Measurements from ENCODE around the gene SCMH1. TPM values are rescaled to one million over a fixed set of nuclear protein-coding genes. Genes with fewer than 3 reads are reported as not detected.
A peak's percentile ranks its signal among the peaks of the same experiment; 100 is the strongest.

SCMH1 gene
- total RNA-seq, 1 donor from 2014 or later: 38.0 TPM

DNA sequence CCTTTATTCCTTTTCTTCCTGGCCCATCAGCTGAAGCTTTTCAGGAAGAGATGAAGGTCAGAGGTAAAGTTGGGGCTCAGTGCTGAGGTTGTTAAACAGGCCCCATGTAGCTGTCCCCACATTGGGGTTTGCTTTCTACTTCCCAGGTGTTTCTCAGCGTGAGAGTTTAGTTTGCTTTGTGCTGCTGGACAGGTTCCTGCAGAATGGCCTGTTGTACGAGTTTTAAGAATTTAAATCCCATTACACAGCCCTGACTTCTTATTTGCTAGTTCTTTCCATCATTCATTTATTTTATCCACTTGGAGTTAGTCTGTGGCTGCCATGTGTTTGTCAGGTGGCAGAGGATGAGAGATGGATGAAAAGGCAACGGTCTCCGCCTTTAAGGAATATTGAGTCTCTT lies 243.4 kb downstream of the SCMH1 start:
- DNase-seq (no peak), ATAC-seq (ENCODE audit: poor library complexity) (no peak)
- intact Hi-C loops (cut with DNase I): no loop called here

DNA sequence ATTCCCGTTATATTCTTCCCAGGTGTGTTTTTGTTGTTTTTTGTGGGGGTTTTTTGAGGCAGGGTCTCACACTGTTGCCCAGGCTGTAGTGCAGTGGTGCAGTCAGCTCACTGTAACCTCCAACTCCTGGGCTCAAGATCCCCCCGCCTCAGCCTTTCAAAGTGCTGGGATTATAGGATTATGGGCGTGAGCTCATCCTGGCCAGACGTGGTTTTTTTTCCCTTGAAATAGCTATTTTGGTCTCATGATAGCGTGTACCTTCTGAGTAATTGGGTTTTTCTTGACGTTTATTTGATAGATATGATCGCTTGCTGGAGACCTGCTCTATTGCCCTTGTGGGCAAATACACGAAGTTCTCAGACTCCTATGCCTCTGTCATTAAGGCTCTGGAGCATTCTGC lies 245.0 kb downstream of the SCMH1 start:
- ATAC-seq (ENCODE audit: poor library complexity) (no peak), DNase-seq (no peak)
- intact Hi-C loops (cut with DNase I): no loop called here

DNA sequence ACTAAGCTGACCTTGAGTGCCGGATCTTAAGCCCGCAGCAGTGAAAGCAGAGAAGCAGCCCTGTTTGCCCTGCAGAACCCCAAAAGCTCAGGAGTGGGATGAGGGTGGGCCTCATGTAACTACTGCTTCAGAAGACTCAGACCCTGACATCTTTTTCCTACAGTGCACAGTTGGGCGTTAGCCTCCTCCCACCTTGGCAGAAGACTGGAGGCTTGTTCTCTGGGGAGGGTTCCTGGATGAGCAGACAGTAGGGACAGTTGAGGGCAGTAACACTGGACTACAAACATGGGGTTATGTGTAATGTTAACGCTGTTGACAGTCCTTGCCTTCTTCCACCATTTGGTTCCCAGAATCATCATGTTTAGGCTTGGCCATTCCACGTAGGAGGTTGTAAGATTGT lies 253.0 kb downstream of the SCMH1 start:
- no peak for DNase-seq
- intact Hi-C loops (cut with DNase I): no loop called here

DNA sequence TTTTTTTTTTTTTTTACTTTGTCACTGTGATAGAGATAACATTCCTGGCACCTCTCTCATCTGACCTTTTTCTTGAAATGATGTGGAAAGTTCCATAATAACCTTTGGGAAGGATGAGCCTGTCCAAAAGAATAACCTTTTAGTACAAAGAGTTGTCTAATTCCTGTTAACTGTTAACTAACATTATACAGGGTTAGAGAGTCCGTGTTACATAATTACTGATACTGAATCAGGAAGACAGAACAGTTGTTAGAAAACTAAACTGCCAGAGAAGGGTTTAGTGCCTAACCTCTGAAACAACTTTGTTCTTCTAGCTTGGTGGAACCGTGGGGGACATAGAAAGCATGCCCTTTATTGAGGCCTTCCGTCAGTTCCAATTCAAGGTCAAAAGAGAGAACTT lies 253.8 kb downstream of the SCMH1 start:
- intact Hi-C loops (cut with DNase I): no loop called here
- DNase-seq (no peak), ATAC-seq (ENCODE audit: poor library complexity) (no peak)

More for the DNA sequence above, 253.0 kb downstream of the SCMH1 start:
- no peak for ATAC-seq (ENCODE audit: poor library complexity)

DNA sequence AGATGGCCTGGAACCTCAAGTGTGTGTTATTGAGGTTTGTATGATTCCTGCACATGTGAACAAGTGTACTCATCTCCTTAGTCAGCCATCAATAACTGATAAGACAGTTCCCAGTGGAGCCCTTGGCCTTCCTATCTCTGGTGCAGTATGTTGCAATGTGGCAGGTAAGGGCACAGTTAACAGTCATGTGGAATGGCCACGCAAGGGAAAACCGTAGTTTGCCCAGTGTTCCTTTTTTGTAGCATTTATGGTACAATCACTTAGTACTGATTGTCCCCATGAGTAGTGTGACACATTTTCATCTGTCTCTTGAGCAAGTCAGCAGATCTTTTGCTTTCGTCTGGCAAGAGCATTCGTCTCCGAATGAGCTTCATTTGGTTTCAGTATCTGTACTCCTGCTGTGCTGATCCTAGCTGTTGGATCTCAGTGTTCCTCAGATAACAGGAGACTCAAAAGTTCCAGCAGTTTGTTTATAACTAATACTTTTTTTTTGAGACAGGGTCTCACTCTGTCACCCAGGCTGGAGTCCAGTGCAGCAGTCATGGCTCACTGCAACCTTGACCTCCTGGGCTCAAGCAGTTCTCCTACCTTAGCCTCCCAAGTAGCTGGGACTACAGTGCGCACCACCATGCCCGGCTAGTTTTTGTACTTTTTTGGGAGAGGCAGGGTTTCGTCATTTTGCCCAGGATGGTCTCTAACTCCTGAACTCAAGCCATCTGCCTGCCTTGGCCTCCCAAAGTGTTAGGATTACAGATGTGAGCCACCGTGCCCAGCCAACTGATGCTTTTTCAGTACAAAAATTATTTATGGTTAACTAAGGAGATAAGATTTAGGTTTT lies 254.4 kb downstream of the SCMH1 start:
- DNase-seq: no peak
- ATAC-seq (ENCODE audit: poor library complexity): peak; percentile 50
- intact Hi-C loops (cut with DNase I): no loop called here

DNA sequence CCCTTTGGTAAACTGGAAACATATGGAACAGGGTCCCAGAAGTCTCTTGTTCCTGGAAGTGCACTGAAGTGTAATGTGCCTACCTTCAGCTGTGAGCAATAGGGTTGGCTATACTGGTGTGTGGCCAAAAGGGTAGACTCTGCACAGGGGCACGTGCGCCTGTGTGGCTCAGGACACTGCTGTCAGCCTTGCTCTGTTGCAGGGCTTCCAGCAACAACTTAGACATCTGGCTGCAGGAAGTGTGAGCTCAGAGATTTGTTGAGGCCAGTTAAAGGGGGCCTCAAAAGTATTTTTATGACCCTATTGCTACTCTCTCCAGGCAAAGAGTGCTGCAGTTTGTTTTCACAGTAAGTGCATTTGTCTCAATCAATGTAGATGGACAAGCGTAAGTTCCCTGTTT lies 255.2 kb downstream of the SCMH1 start:
- intact Hi-C loops (cut with DNase I): no loop called here
- peak; percentile 62 for ATAC-seq (ENCODE audit: poor library complexity)

DNA sequence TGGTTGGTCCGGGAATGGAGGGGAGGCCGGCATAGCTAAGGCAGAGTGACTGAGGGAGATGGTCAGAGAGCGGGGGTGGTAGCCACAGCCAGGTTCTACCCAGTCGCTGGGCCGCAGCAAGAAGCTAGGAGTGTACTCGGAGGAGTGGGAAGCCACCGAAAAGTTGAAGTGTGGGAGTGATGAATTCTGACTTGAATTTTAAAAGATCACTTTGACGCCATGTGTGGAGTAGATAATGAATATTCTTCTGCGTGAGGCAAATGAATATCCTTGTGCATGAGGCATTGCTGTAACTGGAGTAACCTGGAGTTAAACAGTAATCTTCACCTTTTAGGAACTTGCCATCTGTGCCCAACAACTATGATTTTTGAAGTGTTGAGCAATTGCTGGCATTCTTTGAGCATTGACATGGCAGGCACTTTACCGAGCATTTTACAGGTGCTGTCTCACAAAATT lies 255.8 kb downstream of the SCMH1 start:
- ATAC-seq (ENCODE audit: poor library complexity) (no peak), DNase-seq (no peak)
- intact Hi-C loops (cut with DNase I): no loop called here

More for the DNA sequence above, 255.2 kb downstream of the SCMH1 start:
- no peak for DNase-seq

DNA sequence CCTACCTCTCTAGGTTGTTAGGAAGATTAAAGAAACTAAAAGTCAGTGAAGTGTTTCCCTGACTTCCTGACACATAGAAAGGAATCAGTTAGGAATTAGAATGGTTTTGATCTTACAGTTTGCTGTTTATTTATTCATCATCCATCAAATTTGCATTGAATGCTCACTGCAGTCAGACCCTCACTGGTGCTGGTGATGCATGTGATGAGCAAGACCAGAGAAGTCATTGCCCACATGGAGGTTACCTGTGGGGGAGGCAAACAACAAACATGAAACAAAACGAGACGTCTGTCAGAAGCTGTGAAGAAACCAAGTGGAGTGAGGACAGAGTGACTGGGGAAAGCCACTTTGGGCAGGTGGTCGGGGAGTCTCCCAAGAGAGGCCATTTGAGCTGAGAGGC lies 256.2 kb downstream of the SCMH1 start:
- no peak for ATAC-seq (ENCODE audit: poor library complexity)
- no peak for DNase-seq
- intact Hi-C loops (cut with DNase I): no loop called here

DNA sequence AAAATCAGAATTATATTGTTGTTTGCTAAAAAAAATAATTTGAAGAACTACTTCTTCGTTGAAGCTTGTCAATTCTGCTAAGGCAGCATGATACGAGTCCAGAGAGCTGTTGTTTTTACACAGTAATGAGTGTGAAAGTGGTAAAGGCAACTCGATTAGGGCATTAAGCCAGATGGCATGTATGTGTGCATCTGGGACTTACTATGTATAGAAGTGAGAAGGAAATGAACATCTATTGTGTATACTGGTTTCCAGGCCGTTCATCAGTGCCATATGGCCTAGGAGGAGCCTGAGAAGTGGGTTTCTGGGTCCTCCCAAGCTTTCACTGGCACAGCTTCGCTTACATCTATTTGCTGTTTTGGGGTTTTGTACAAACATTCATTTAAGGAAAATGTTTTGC lies 256.9 kb downstream of the SCMH1 start:
- DNase-seq: no peak
- no peak for ATAC-seq (ENCODE audit: poor library complexity)
- intact Hi-C loops (cut with DNase I): no loop called here

DNA sequence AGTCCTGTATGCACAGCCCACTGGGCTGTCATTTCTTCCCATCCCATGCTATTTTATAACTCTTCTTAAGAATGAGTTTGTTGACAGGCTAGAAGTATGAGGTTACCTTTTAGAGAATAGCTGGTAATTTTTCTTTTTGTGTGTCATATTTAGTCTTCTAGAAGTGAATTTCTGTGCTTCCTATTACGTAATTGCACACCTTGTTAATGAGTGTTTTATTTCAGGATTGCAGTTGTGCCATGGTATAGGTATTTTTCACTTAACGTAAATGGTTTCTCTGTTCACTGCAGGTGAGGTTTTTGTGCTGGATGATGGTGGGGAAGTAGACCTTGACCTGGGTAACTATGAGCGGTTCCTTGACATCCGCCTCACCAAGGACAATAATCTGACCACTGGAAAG lies 257.6 kb downstream of the SCMH1 start:
- DNase-seq: no peak
- ATAC-seq (ENCODE audit: poor library complexity): no peak
- intact Hi-C loops (cut with DNase I): no loop called here

DNA sequence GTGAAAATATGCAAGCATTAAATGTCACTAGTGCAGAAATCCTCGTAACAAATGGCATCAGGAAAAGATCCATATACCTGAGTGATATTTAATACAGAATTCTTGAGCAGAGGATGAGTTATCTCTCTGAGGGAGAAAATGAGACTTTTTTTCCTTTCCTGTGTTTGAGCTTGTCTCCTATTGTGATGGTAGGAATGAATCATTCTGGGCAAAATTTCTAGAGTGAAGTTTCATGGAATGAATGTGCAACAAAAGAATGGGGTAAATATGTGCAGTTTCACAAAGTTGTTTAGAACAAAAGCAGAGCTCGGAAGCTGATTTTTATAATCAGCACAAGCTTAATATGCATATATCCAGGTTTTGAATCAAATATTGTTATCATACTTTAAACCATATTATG lies 258.0 kb downstream of the SCMH1 start:
- ATAC-seq (ENCODE audit: poor library complexity) (no peak), DNase-seq (no peak)
- intact Hi-C loops (cut with DNase I): no loop called here

DNA sequence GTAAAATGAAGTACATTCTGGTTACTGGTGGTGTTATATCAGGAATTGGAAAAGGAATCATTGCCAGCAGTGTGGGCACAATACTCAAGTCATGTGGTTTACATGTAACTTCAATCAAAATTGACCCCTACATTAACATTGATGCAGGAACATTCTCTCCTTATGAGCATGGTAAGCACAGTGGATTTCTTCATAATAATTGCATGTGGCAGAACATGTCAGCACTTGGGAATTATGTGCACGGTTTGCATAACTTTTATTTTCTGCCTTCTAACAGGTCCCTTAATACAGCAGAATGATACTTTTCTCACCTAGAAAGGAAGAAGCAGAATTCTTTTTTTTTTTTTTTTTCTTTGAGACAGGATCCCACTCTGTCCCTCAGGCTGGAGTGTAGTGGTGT lies 258.8 kb downstream of the SCMH1 start:
- DNase-seq: no peak
- no peak for ATAC-seq (ENCODE audit: poor library complexity)
- intact Hi-C loops (cut with DNase I): no loop called here

DNA sequence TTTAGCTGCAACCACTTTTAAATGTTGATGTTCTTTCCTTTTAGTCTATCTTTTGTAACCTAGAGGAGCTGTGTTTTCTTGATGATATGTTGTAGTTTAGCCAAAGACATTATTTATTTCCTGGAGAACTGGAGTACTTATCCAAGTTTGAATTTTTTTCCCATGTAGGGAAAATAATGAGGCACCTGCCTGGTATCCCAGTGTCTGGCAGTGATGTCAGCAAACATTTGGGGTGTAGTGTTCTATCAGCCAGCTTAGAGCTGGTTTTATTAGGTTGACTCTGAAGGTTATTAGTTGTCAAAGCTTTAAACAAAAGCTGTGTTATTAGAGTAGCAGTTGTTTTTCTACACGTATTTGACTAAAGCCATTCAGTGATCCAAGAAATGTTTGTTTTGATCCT lies 259.4 kb downstream of the SCMH1 start:
- DNase-seq: no peak
- no peak for ATAC-seq (ENCODE audit: poor library complexity)
- intact Hi-C loops (cut with DNase I): no loop called here

DNA sequence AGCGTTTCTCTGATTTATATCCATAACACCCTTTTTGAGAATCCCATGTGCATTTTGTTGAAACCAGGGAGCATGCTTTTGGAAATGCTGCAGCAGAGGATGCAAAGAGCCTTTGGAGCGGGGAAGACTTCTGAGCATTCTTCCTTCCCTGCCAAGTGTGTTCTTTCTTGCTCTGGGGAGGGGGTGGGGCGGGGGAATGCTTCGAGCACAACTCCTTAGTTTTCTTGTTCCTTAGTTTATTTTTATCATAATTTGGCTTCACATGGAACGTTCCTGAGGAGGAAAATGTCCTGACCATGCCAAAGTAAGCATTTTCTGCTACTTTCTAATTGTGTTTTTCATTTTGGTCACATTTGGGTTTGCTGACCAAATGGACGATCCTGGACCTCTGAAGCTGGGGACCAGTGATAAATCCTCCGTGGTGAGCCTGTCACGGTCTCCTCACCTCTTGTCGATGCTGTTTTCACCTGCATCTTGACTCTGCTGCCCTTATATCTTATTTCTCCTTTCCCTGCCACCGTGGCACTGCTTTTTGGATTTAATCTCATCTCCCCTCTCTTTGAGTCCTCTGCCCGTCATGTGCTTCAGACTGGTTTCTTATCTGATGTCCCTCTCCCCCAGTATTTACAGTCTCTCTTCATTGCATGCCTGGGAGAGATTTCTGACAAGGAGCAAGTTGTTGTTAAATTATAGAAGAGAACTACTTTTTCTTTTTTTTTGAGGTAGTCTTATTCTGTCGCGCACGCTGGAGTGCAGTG lies 260.2 kb downstream of the SCMH1 start:
- ATAC-seq (ENCODE audit: poor library complexity) (no peak), DNase-seq (no peak)
- intact Hi-C loops (cut with DNase I): no loop called here

DNA sequence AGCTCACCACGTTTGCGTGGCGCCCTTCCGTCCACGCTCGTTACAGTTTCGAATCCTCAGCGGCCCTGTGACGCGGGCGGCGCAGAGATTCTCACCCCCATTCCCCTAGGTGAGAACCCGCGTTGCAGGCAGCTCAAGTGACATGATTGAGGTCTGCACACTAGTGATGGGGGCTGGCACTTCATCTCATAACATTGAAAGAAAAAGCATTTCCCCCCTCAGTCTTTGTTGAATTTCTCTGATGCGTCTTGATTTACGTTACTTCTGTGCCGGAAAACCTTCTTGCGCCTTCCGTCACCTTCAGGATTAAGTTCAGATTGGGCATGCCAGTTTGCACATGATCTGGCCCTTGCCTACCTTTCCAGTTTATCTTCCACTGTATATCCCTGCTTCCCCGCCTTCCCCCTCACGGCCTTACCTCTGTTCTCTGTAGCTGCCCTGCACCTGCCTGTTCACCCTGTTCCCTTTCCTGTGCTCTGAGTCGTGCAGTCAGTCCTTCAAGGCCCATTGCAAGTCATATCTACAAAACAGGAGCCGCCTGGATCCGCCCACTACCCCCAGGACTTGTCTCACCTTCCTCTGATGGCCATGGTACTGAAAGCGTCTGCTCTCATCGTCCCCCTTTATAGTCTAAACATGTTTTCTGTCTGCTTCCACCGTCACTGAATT lies 261.5 kb downstream of the SCMH1 start:
- intact Hi-C loops (cut with DNase I): no loop called here
- peak; percentile 44 for DNase-seq
- no peak for ATAC-seq (ENCODE audit: poor library complexity)

DNA sequence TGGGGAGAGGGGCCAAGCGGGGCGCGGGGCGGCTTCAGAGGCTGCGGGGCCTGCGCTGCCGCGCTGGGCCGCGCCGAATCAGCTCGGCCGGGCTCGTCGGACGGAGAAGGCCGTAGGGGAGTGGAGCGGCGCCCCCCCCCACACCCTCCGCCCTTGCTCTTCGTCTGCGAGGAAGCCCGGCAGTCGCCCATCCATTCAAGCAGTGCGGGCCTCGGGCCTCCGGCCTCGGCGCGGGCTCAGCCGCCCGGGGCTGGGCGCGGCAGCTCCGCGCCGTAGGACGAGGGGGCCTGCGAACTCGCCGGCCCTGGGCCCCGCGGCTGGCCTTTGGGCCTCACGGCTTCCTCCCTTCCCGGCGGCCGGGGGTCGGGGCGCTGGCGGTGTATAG lies 262.0 kb downstream of the SCMH1 start:
- intact Hi-C loops (cut with DNase I): no loop called here
- ATAC-seq (ENCODE audit: poor library complexity) (peak; percentile 2), DNase-seq (no peak)

DNA sequence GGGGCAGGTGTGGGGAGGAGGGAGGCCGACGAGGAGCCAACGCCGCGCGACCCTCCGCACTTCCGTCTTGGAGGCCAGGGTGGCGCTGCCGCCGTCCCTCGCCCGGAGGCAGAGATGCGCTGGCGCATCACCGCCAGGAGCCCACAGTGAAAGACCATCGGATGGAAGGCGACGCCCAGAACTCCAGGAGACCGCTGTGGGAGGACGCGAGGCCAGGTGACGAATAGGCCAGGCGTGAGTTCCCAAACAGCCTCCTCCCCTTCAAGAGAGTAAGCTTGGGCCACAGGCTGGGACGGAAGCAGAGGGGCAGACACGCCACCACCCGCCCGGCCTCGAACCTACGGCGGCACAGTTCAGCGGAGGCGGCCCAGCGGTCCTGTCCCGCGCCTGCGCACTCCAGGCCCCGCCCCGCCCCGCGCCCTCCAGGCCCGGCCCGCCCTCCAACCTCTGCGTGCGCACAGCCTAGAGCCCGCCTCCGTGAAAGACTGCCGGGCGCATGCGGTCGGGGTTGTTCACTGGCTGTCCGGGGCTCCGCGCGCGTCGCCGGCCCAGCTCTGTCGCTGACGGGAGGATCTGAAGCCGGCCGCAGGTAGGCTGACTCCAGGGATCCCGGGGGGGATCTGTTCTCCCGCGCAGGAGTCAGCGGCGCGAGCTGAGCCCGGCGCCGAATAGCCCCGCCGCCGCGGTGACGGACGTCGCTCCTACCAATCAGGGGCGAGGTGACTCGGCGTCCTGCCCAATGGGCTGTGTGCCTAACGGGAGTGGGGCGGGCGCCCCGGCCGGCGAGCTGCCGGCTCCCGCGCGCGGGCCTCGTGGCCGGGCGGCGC lies 262.7 kb downstream of the SCMH1 start, which contains the start of gene CTPS1:
Gene CTPS1, plus strand, starts transcription at position 456 of the 827 bp plus-strand sequence. CDS start 3,595 bp downstream, outside the sequence.
- ATAC-seq (ENCODE audit: poor library complexity): peak; percentile 97
- peak; percentile 97 for DNase-seq
- intact Hi-C loops (cut with DNase I): no loop called here

DNA sequence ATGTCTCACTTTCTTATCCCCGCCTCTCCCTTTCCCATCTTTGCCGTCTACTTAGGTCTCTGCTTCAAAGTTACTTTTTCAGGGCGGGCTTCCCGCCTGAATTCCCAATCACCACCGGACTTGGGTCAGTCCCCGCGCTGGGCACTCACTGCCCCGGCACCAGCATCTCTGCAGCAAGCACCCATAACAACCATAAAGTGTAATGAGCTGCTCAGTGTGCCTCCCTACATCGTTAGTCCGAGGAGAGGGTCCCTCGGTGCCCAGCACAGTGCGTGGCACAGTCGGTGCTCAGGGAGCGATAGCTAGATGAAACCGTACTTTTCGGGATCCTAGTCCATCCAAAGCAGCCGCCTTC lies 263.2 kb downstream of the SCMH1 start:
- intact Hi-C loops (cut with DNase I): no loop called here
- no peak for ATAC-seq (ENCODE audit: poor library complexity)
- DNase-seq: no peak

DNA sequence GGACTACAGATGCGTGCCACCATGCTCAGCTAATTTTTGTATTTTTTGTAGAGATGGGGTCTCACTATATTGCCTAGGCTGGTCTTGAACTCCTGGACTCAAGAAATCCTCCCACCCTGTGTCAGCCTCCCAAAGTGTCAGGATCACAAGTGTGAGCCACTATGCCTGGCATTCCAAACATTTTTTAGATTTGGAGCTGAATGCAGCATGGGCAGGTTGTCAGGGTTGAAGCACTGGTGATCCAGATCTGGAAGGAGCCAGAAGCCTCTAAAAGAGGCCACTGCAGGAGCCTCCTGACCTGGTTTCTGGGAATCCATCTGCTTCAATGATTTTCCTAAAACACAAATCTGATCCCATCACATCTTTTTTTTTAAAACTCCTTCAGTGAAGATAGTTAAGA lies 264.4 kb downstream of the SCMH1 start:
- intact Hi-C loops (cut with DNase I): no loop called here
- ATAC-seq (ENCODE audit: poor library complexity) (no peak), DNase-seq (no peak)
